SK-N-MC (cell line): ENCODE data around the gene TBL3.

ENCODE experiments used
- EZH2 ChIP-seq: fragments of 200-600 bp; sonication (generic); IDR thresholded peaks from one replicate; pipeline ENCODE4 v1.6.1; 2017; ENCODE audit warnings: antibody characterized with exemption
- FOXP2 ChIP-seq: optimal IDR thresholded peaks from 2 replicates; pipeline ENCODE3; 2011; ENCODE audit warnings: mild to moderate bottlenecking, moderate library complexity; ENCODE audit not compliant: insufficient read depth; ENCODE audit errors: extremely low read length, control extremely low read depth
- POLR2AphosphoS5 ChIP-seq: IDR thresholded peaks from 2 replicates; pipeline ENCODE4 v1.6.1; 2012; ENCODE audit warnings: mild to moderate bottlenecking, low read depth, low read length, borderline replicate concordance

GRCh38 chr16:2019921-2020831 lies 48.3 kb downstream of the TBL3 start:
- no peak for TF ChIP-seq EZH2
- no peak for TF ChIP-seq POLR2AphosphoS5
- no peak for TF ChIP-seq FOXP2
